DMS114 treated with DMSO at 0.1 percent for 48 hours (cell line): ENCODE results near the gene C17orf75.
"Not testable (repeated sequence)": the region's sequence is repeated elsewhere in the genome, so short reads cannot be mapped to it uniquely, and the experiment has no call there.

ENCODE experiments used
- DNase-seq: peaks from one replicate; lab custom pipeline; 2025; ENCODE audit not compliant: unreplicated experiment; lab: John Stamatoyannopoulos, UW

C17orf75 gene, protein sequence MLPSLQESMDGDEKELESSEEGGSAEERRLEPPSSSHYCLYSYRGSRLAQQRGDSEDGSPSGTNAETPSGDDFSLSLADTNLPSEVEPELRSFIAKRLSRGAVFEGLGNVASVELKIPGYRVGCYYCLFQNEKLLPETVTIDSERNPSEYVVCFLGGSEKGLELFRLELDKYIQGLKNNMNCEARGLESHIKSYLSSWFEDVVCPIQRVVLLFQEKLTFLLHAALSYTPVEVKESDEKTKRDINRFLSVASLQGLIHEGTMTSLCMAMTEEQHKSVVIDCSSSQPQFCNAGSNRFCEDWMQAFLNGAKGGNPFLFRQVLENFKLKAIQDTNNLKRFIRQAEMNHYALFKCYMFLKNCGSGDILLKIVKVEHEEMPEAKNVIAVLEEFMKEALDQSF

DNA sequence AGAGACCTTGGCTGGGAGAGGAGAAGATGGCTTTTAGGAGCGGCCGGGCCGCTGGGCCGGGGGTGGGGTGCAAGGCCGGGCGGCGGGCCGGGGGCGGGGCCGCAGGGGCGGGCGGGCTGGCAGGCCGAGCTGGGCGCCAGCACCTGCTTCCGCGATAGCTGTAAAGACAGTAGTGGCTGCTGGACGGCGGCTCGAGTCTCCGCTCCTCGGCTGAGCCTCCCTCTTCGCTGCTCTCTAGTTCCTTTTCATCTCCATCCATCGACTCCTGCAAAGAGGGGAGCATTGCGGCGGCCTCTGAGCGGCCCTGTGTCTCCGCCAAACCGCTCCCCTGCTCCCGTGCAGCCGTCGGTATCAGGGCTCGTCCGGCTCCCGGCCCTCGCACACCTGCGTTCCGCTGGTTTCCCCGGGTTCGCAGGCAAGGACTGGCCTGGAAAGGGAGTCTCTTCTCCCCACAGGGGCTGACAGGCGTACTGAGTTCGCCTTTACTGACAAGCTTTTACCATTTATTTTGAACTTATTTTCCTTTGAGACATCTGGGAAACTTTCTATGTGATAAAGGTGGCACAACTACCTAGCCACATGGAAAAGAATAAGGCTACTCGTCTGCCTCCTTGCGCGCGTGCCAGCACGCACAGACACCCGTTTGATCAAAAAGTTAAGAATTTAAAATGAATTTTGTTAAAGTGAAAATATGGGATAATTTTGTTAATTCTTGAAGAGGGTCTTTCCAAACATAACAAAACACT is at the start of gene C17orf75:
TSS of gene C17orf75 (minus strand) at position 317 of the 746 bp plus-strand sequence. CDS start at position 283, 34 bp downstream.
- peak; percentile 24 for DNase-seq

DNA sequence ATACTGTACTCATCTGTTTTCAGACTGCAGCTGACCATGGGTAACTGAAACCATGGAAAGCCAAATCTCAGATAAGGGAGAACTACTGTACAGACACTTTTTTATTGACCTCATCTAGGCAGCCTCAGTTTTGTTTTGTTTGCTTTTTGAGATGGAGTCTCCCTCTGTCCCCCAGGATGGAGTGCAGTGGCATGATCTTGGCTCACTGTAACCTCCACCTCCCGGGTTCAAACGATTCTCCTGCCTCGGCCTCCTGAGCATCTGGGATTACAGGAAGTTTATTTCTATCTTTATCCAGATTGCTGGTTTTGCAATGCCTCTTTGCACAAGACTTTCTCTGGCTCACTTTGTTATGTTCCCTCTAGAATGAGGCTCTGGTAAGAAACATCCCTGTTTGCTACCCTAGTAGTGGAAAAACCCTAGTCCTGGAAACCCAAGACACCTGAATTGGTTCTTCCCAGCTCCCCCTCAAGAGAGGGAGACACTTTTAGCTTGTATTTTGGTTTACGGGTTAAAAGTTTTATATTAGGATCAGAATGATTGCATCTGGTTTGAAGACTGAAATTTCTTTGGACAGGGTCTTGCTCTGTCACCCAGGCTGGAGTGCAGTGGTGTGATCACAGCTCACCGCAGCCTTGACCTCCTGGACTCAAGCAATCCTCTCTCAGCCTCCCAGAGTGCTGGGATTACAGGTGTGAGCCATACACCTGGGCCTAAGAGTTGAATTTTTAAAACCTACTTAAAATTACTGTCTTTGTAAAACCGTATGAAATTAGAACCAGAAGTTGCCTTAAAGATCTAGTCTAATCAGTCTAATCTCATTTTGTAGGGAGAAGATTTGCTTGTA is 46.9 kb upstream of the C17orf75 start:
- DNase-seq, result no peak

DNA sequence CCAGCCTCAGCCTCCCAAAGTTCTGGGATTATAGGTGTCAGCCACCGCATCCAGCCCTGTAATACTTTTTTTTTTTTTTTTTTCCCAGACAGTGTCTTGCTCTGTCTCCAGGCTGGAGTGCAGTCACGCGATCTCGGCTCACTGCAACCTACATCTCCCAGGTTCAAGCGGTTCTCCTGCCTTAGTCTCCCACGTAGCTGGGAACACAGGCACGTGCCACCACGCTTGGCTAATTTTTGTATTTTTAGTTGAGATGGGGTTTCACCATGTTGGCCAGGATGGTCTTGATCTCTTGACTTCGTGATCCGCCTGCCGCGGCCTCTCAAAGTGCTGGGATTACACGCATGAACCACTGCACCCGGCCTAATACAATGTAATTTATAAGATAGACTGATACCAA is 46.2 kb upstream of the C17orf75 start:
- not testable (repeated sequence) for DNase-seq

DNA sequence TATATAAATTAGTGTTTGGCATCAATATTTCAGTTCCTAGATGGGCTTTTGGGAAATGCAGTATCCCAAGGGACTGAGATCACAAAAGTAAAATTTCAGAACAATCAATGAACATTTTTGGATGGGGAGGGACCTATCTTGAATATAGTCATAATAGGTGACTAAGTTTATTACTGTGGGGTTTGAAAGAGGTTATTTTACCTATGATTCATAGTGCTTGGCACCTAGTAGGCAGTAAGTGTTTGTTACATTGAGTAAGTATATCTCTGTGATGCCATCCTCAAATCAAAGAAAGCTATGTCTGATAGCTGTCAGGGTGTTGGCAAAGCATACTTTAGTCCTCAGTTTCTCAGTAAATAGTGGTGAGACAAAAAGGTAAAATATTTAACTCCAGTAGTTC is 44.9 kb upstream of the C17orf75 start:
- no peak for DNase-seq

DNA sequence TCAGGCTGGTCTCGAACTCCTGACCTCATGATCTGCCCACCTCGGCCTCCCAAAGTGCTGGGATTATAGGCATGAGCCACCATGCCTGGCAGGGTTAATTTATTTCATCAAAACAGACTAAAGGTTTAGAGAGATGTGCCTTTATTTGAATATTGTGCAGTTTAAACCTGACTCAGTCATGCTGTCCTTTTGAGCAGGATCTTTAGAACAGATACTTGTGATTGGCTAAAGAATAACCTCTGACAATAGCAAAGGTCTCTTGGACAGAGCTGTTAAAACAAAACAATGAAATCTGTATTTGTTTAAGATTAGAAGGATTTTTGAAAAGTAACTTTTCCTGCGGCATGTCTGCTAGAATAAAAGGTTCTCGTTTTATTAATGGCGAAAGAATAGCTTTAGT is 44.0 kb upstream of the C17orf75 start:
- DNase-seq, result no peak

DNA sequence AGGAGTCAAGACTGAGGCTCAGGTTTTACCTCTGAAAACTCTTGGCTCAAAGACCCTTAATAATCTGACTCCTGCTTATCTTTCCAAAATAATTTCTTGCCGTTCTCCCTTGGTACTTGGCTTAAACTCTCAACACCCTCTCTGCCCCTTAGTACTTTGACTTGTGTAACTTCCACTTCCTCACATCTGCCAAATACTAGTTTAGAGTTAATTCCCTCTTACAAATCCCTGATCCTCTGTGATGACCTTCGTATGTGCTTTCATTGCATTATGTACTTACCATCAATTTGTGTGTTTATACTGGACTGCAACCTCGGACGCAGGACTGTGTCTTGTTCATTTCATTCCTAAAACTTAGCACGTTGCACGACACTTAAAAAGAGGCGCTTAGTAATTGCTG is 43.1 kb upstream of the C17orf75 start:
- no peak for DNase-seq

DNA sequence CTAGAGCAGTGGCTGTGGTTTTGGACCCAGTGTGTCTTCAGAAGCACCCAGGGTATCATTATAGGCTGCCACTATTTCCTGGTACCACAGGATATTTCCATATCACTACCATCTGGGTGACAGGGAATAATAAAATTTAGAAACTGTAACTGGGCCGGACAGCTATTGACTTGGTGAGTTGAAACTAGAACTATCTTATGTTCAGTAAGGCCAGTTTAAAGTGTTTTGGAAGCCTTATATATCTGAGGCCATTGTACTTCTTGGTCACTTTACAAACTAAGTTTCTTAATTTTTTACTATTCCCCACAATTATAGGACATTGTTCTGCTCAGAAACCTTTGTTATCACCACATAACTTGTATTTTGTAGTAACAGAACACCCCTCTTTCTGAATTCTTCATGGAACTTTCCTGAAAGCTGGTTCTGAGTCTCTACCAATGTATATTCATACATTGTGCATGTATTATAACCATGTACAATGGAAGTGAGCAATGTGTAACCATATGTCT is 42.0 kb upstream of the C17orf75 start:
- no peak for DNase-seq

DNA sequence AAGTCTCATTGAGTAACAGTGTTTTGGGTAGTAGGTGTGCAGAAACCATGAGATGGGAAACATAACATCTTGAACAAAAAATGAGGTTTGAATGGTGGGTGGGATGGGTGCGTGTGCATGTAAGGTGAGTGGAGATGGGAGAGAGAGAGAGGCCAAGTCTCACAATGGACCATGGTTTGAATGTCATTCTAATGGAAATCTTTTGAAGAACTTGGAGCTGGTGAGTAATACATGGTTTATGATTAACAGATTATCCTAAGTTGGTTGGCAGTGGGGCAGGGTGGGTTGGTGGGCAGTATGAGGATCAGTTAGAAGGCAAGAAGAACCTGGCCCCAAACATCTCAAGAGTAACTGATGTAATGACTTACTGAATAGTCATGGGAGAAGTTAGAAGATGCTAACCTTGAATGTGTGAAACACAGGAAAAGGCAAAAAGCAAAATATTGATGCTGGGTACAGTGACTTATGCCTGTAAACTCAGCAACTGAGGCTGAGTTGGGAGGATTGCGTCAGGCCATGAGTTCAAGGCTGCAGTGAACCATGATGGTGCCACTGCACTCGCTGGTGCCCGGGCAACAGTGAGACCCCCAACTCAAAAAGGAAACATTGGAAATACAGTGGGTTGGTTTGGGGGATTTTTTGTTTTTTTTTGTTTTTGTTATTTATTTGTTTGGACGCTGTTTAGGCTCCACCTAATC is 40.7 kb upstream of the C17orf75 start:
- DNase-seq, result no peak

DNA sequence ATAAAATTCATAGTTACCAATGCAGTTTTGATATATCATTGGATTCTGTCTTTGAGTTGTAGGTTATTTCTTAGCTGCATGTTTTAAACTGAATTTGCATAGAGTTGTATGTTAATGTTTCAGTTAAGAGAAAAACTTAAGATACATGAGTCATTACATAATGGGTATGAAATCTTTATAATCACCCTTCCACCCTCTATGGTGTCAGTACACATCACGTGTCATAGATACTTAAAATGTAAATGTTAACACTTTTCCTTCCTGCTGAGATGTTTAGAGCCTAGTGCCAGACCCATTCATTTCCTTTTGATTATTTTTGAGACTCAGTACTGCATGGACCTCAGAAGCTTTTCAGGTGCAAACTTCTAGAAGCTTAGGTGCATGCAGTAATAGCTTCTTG is 28.5 kb upstream of the C17orf75 start:
- DNase-seq, result no peak

DNA sequence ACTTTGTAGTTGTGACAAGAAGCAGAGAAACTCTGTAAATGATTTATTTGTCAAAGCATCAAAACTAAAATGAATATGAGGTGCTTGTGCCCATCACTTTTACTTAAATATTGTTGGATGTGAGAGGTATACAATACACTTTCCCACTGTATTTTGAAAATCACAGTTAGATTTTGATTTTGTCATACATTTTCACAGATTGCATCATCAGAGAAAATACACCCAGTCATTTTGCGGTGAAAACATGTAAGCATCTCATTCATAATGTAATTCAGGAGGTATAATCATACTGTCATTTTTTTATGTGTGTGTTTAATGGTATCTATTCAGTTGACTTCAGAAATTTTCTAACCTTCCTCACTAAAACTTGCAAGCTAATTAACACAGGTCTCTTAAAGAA is 19.3 kb upstream of the C17orf75 start:
- DNase-seq, result no peak

DNA sequence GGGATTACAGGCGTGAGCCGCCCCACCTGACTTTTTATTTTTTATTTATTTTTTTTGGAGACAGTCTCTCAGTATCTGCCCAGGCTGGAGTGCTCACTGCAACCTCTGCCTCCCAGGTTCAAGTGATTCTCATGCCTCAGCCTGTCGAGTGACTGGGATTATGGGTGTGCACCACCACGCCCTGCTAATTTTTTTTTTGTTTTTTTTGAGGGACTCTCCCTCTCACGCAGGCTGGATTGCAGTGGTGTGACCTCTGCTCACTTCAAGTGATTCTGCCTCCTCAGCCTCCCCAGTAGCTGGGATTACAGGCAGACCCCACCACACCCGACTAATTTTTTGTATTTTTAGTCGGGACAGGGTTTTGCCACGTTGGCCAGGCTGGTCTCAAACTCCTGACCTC is 15.6 kb upstream of the C17orf75 start:
- no peak for DNase-seq

DNA sequence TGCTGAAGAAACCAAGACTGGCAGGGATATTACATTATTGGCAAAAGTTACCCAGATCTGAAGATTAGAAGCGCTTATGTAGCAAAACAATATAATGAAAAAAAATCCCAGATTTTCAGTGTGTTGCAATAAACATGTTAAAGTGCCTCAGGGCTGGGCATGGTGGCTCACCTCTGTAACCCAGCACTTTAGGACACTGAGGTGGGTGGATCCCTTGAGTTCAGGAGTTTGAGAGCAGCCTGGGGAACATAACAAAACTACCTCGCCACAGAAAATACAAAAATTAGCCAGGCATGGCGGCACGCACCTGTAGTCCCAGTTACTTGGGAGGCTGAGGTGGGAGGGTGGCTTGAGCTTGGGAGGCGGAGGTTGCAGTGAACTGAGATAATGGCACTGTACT is 14.8 kb upstream of the C17orf75 start:
- no peak for DNase-seq

DNA sequence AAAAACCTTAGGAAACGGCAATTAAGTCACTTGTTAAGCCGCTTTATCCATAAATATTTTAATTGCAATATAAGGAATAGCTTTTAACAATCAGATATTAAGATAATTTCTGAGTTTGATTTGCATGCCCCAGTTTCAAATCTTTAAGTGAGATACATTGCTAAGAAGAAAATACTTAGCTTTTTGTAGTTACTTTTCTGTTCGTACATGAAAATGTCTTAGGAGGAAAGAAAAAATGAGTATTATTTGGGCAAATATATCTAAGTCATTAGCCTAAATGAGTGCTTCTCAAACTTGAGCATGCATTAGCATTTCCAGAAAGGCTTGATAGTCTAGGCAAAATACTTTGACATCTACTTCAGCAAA is 14.4 kb upstream of the C17orf75 start:
- DNase-seq, result no peak

DNA sequence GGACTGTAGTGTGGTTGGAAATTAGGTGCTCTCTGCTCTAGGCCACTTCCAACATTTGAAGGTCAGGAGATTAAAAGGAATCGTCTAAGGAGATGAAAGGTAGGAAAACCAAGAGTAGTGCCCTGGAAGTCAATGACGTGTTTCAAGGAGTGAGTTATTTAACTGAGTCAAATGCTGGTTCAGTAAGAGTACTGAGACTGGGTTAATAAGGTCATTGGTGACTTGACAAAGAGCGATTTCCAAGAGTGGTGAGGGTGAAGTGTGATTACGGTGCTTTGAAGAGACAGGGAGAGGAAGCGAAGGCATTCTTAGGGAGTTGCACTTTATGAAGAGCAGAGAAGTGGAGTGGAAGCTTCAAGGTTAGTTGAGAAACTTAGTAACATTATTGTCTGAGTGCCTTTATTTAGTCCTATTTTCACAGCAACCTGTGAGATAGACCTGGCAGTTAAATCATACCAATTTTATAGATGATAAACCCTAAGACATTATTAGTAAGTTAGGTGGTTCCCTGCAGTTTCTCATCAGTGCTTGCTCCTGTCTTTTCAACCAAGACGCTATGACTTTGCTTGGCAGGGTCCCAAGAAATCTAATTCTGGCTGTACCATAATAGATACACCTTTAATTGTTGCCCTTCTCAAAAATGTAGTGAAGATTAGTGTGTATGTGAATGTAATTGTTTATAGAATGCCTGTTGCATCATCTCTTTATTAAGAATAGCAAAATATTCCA is 13.8 kb upstream of the C17orf75 start:
- no peak for DNase-seq

DNA sequence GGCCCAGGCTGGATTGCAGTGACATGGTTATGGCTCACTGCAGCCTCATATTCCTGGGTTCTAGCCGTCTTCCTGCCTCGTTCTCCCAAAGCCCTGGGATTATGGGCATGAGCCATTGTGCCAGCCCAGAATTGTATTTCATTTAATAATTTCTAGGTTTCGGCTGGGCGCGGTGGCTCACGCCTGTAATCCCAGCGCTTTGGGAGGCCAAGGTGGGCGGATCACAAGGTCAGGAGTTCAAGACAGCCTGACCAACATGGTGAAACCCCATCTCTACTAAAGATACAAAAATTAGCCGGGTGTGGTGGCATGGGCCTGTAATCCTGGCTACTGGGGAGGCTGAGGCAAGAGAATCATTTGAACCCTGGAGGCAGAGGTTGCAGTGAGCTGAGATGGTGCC is 10.8 kb upstream of the C17orf75 start:
- not testable (repeated sequence) for DNase-seq

DNA sequence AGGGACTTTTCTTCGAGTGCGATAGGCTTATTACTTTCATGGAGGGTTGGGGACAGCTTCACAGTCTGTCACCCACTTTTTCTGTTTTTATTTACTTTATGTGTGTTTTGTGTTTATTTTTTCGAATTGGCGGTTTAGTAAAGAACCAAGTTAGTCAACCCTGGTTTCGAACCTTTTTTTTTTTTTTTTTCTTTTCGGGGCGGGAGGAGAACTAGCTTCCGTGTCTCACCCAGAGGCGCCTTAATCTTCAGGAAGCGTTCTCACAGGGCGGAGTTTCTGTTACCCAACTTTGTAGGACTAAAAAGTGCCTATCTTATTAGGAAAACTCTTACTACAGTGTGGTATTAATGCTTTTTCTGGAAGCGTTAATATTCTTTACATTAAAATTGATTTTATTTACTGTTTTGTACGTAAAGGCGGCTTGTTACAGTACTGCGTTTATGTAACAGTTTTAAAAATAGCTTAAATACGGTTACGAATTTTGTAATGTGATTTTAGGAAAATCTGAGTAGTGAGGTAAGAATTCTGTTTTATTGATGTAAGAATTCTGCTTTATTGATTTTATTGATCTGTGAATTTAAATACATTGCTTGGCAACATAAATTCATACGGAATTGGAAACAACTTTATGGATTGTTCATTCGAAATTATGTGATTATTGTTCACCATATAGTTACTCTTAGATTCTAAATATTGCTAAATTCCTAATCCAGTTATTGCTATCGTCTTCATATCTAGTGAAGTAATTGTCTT is 8.9 kb upstream of the C17orf75 start:
- peak; percentile 49 for DNase-seq

DNA sequence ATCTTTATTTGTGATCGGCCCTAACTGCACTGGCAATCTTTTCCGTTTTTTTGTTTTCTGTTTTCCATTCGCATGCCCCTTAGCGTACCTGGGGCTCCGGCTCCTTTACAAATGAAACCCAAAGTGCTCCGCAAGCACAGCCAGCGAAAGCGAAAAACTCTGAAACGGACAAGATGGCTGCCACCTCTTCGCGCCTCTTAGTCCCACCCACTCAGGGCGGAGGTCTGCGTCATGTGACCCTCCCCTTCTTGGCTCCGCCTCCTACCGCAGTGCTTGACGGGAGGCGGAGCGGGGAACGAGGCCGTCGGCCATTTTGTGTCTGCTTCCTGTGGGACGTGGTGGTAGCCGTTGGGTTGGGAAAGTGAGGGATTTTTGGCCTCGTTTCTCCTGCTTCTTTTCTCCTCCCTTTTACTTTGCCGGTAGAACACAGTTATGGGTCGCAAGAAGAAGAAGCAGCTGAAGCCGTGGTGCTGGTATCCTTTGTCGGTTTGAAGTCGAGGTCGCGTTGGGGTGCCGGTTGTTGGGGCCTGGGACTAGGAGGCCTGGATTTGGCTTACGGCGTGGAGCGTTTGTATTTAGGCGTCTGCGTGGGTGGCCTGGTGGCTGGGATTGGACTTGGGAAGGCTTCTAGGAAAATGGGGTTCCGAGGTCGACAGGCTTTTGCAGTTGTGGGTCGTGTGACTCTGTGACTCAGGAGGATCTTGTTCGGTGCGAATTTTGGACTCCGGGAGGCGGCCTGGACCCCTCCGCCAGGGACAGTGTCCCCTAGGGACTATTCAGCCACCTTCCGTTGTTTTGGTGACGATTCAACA is 8.1 kb upstream of the C17orf75 start, which contains the start of gene ZNF207:
TSS of gene ZNF207 (plus strand) at position 304 of the 812 bp plus-strand sequence. CDS start at position 433, 129 bp downstream.
- peak; percentile 91 for DNase-seq

DNA sequence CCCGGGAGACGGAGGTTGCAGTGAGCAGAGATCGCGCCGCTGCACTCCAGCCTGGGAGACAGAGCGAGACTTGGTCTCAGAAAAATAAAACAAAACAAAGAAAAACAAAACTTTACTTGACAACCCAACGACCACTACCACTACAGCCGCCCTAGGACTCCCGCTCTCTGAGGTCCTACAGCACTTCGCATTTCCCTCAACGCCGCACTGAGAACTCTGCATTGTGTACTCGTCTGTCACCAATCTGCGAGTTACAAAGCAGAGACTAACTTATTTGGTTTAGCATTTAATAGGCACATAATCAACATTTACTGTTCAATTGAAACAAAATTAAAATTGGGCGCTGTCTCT is 7.5 kb upstream of the C17orf75 start:
- DNase-seq, result no peak

DNA sequence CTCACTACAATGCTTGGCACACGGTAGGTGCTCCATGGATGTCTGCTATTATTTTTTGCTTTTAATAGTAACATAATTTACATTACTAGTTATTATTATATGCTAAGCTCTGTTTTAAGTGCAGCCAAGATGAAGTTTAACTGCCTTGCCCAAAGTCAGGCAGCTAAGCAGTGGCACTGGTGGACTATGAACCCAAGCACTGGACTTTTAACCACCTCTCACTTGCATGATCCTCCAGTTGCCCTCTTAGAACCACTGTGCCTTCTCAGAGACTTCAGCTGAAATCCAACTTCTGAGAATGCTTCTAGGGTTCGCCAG is 6.5 kb upstream of the C17orf75 start:
- no peak for DNase-seq
